HepG2 (cell line): ENCODE data around the gene RAC3. TPM values are rescaled to one million over a fixed set of nuclear protein-coding genes. Genes with fewer than 3 reads are reported as not detected.

Experiments
- BCL6 ChIP-seq: IDR thresholded peaks from 2 replicates; pipeline ENCODE4 v1.6.1; 2016; ENCODE audit warnings: missing genetic modification reagents, missing compliant biosample characterization
- ETV6 ChIP-seq: sonication (generic); formaldehyde crosslinking; conservative IDR thresholded peaks from 2 replicates; pipeline ENCODE4 v1.4.0; 2020; ENCODE audit warnings: missing genetic modification reagents
- FIP1L1 ChIP-seq: fragments of 200-400 bp; formaldehyde crosslinking; IDR thresholded peaks from 2 replicates; pipeline ENCODE4 v1.6.1; 2018; ENCODE audit warnings: low read depth, mild to moderate bottlenecking, low read length, moderate library complexity, borderline replicate concordance; ENCODE audit not compliant: insufficient read depth
- GPN1 ChIP-seq: sonication (generic); formaldehyde crosslinking; IDR thresholded peaks from 2 replicates; pipeline ENCODE4 v1.5.1; 2020; ENCODE audit warnings: missing genetic modification reagents, borderline replicate concordance
- HDAC6 ChIP-seq: fragments of 200-600 bp; sonication (generic); IDR thresholded peaks from 2 replicates; pipeline ENCODE4 v1.7.0; 2017; ENCODE audit warnings: mild to moderate bottlenecking, antibody characterized with exemption, low read length, low read depth
- PHF8 ChIP-seq: sonication (generic); formaldehyde crosslinking; IDR thresholded peaks from 2 replicates; pipeline ENCODE4 v1.5.0; 2020; ENCODE audit warnings: missing genetic modification reagents
- RNF2 ChIP-seq: fragments of 450-650 bp; conservative IDR thresholded peaks from 2 replicates; pipeline ENCODE4 v1.6.1; 2016; ENCODE audit warnings: low read depth
- SCMH1 ChIP-seq: sonication (generic); formaldehyde crosslinking; IDR thresholded peaks from 2 replicates; pipeline ENCODE4 v1.9.0; 2021; ENCODE audit warnings: missing genetic modification reagents, mild to moderate bottlenecking, borderline replicate concordance
- SRSF1 ChIP-seq: fragments of 200-400 bp; formaldehyde crosslinking; optimal IDR thresholded peaks from 2 replicates; pipeline ENCODE3; 2017; ENCODE audit warnings: mild to moderate bottlenecking, low read depth, low read length, moderate library complexity
- ZBTB38 ChIP-seq: sonication (generic); formaldehyde crosslinking; IDR thresholded peaks from 2 replicates; pipeline ENCODE4 v1.5.1; 2020; ENCODE audit warnings: mild to moderate bottlenecking, missing genetic modification reagents
- ZNF430 ChIP-seq: sonication (generic); formaldehyde crosslinking; IDR thresholded peaks from 2 replicates; pipeline ENCODE4 v1.9.0; 2021; ENCODE audit warnings: mild to moderate bottlenecking, missing genetic modification reagents
- ZNF441 ChIP-seq: sonication (generic); formaldehyde crosslinking; IDR thresholded peaks from 2 replicates; pipeline ENCODE4 v1.7.0; 2021; ENCODE audit warnings: missing genetic modification reagents, borderline replicate concordance
- ZNF496 ChIP-seq: sonication (generic); formaldehyde crosslinking; IDR thresholded peaks from 2 replicates; pipeline ENCODE4 v1.8.1; 2023; ENCODE audit warnings: mild to moderate bottlenecking, moderate library complexity, missing genetic modification reagents; ENCODE audit not compliant: insufficient replicate concordance
- ZNF547 ChIP-seq: sonication (generic); formaldehyde crosslinking; IDR thresholded peaks from 2 replicates; pipeline ENCODE4 v1.5.1; 2020; ENCODE audit warnings: mild to moderate bottlenecking, missing genetic modification reagents
- ZNF615 ChIP-seq: sonication (generic); formaldehyde crosslinking; IDR thresholded peaks from 2 replicates; pipeline ENCODE4 v1.5.0; 2020; ENCODE audit warnings: mild to moderate bottlenecking, missing genetic modification reagents, borderline replicate concordance
- ZNF720 ChIP-seq: sonication (generic); formaldehyde crosslinking; IDR thresholded peaks from 2 replicates; pipeline ENCODE4 v1.4.0; 2020; ENCODE audit warnings: missing genetic modification reagents
- ZNF747 ChIP-seq: sonication (generic); formaldehyde crosslinking; IDR thresholded peaks from 2 replicates; pipeline ENCODE4 v1.8.1; 2023; ENCODE audit warnings: missing genetic modification reagents, mild to moderate bottlenecking, borderline replicate concordance
- ZNF782 ChIP-seq: sonication (generic); formaldehyde crosslinking; IDR thresholded peaks from 2 replicates; pipeline ENCODE4 v1.4.0; 2020; ENCODE audit warnings: missing genetic modification reagents, mild to moderate bottlenecking, borderline replicate concordance
- polyA plus RNA-seq, 8 experiments: library from polyadenylated mRNA; depleted of rRNA in 3 of 8; stranded (reverse) in 7 of 8; unstranded in 1 of 8; fragments of >200 nt; fragmentation: Illumina TruSeq in 4 of 8; extraction: Trizol in 4 of 8; gene quantifications; 2 replicates each; pipeline versions ENCODE4 v1.2.1 to v1.2.3, GENCODE V29; 2011 to 2016; ENCODE audit warnings: low read depth in 4 of 8, missing spikeins in 1 of 8, mixed read lengths in 1 of 8; ENCODE audit not compliant: insufficient read depth in 1 of 8
- total RNA-seq, 5 experiments: library from RNA; depleted of rRNA; stranded (reverse); fragments of >200 nt; fragmentation: Illumina TruSeq; extraction: Trizol; gene quantifications; 2 replicates each; pipeline ENCODE4 v1.2.3, GENCODE V29; 2016; ENCODE audit warnings: low read depth in 1 of 5
- TF ChIP-seq, protein P1 (sequence below): sonication (generic); formaldehyde crosslinking; IDR thresholded peaks from 2 replicates; pipeline ENCODE4 v1.5.1; 2020; ENCODE audit warnings: missing genetic modification reagents, mild to moderate bottlenecking, borderline replicate concordance
- TF ChIP-seq, protein P2 (sequence below): IDR thresholded peaks from 2 replicates; pipeline ENCODE4 v1.6.1; 2016
- TF ChIP-seq, protein P3 (sequence below): sonication (generic); formaldehyde crosslinking; IDR thresholded peaks from 2 replicates; pipeline ENCODE4 v1.4.0; 2020; ENCODE audit warnings: mild to moderate bottlenecking, missing genetic modification reagents
- TF ChIP-seq, protein P4 (sequence below): sonication (generic); formaldehyde crosslinking; IDR thresholded peaks from 2 replicates; pipeline ENCODE4 v1.4.0; 2020; ENCODE audit warnings: mild to moderate bottlenecking, low read depth, missing genetic modification reagents
- TF ChIP-seq, protein P5 (sequence below): sonication (generic); formaldehyde crosslinking; IDR thresholded peaks from 2 replicates; pipeline ENCODE4 v1.5.0; 2020; ENCODE audit warnings: mild to moderate bottlenecking, missing genetic modification reagents

RAC3 gene
- total and polyA plus RNA-seq, 2 of the 13 experiments (the other 11 are each of a cell fraction or from before 2014, with no cell fraction given): 10.5 to 21.3 TPM

DNA sequence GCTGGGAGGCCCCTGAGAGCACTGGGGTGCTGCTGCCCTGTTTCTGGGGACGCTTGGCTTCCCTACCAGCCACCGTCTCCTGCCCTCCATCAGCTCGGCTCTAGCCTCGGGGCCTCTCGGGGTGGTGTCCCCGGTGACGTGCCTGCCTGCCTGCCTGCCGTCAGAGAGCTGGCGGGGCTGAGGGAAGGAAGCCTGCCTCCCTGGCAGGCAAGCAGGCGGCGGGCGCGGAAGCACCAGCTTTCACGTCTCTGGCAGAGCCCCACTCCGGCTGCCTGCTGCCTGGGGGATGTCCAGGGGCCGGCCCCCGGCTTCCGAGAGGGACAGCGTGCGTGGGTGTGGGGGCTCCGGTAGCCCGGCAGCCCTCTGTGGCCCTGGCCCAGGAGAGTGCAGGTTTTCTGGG is 18.1 kb upstream of the RAC3 start (continued):
- TF ChIP-seq ZNF720 (no peak), ZNF547 (CRISPR knock-in tag) (no peak), GPN1 (CRISPR knock-in tag) (no peak), SRSF1 (peak; percentile 40), ZBTB38 (CRISPR knock-in tag) (peak; percentile 20; the same call in 1 of the 2 replicates), ZNF430 (no peak), ZNF615 (no peak), FIP1L1 (0 out of 2 replicates have a peak, but pooled peaks have one; percentile 31), SCMH1 (CRISPR knock-in tag) (no peak), HDAC6 (no peak), ZNF496 (CRISPR knock-in tag) (no peak), RNF2 (no peak), ETV6 (CRISPR knock-in tag) (no peak), ZNF441 (CRISPR knock-in tag) (no peak), PHF8 (CRISPR knock-in tag) (no peak), BCL6 (CRISPR knock-in tag) (no peak), ZNF747 (CRISPR knock-in tag) (no peak), ZNF782 (CRISPR knock-in tag) (no peak)
- TF ChIP-seq, protein P1, sequence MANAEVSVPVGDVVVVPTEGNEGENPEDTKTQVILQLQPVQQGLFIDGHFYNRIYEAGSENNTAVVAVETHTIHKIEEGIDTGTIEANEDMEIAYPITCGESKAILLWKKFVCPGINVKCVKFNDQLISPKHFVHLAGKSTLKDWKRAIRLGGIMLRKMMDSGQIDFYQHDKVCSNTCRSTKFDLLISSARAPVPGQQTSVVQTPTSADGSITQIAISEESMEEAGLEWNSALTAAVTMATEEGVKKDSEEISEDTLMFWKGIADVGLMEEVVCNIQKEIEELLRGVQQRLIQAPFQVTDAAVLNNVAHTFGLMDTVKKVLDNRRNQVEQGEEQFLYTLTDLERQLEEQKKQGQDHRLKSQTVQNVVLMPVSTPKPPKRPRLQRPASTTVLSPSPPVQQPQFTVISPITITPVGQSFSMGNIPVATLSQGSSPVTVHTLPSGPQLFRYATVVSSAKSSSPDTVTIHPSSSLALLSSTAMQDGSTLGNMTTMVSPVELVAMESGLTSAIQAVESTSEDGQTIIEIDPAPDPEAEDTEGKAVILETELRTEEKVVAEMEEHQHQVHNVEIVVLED (CRISPR knock-in tag): no peak
- TF ChIP-seq, protein P2, sequence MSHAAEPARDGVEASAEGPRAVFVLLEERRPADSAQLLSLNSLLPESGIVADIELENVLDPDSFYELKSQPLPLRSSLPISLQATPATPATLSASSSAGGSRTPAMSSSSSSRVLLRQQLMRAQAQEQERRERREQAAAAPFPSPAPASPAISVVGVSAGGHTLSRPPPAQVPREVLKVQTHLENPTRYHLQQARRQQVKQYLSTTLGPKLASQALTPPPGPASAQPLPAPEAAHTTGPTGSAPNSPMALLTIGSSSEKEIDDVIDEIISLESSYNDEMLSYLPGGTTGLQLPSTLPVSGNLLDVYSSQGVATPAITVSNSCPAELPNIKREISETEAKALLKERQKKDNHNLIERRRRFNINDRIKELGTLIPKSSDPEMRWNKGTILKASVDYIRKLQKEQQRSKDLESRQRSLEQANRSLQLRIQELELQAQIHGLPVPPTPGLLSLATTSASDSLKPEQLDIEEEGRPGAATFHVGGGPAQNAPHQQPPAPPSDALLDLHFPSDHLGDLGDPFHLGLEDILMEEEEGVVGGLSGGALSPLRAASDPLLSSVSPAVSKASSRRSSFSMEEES: no peak
- TF ChIP-seq, protein P3, sequence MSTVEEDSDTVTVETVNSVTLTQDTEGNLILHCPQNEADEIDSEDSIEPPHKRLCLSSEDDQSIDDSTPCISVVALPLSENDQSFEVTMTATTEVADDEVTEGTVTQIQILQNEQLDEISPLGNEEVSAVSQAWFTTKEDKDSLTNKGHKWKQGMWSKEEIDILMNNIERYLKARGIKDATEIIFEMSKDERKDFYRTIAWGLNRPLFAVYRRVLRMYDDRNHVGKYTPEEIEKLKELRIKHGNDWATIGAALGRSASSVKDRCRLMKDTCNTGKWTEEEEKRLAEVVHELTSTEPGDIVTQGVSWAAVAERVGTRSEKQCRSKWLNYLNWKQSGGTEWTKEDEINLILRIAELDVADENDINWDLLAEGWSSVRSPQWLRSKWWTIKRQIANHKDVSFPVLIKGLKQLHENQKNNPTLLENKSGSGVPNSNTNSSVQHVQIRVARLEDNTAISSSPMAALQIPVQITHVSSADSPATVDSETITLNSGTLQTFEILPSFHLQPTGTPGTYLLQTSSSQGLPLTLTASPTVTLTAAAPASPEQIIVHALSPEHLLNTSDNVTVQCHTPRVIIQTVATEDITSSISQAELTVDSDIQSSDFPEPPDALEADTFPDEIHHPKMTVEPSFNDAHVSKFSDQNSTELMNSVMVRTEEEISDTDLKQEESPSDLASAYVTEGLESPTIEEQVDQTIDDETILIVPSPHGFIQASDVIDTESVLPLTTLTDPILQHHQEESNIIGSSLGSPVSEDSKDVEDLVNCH (CRISPR knock-in tag): no peak
- TF ChIP-seq, protein P4, sequence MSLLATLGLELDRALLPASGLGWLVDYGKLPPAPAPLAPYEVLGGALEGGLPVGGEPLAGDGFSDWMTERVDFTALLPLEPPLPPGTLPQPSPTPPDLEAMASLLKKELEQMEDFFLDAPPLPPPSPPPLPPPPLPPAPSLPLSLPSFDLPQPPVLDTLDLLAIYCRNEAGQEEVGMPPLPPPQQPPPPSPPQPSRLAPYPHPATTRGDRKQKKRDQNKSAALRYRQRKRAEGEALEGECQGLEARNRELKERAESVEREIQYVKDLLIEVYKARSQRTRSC: no peak
- TF ChIP-seq, protein P5, sequence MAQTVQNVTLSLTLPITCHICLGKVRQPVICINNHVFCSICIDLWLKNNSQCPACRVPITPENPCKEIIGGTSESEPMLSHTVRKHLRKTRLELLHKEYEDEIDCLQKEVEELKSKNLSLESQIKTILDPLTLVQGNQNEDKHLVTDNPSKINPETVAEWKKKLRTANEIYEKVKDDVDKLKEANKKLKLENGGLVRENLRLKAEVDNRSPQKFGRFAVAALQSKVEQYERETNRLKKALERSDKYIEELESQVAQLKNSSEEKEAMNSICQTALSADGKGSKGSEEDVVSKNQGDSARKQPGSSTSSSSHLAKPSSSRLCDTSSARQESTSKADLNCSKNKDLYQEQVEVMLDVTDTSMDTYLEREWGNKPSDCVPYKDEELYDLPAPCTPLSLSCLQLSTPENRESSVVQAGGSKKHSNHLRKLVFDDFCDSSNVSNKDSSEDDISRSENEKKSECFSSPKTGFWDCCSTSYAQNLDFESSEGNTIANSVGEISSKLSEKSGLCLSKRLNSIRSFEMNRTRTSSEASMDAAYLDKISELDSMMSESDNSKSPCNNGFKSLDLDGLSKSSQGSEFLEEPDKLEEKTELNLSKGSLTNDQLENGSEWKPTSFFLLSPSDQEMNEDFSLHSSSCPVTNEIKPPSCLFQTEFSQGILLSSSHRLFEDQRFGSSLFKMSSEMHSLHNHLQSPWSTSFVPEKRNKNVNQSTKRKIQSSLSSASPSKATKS (CRISPR knock-in tag): no peak
